Activated CD4-positive, CD25-positive, alpha-beta regulatory T cell (primary cell): Measurements from ENCODE around the gene SLC22A1.
"Not testable (repeated sequence)": the region's sequence is repeated elsewhere in the genome, so short reads cannot be mapped to it uniquely, and the experiment has no call there.

Source experiments
- DNase-seq, 4 experiments: peaks; one replicate each; lab custom pipeline; 2025; lab: John Stamatoyannopoulos, UW

The SLC22A1 gene

GRCh38 chr6:160138839-160139419 lies 17.3 kb downstream of the SLC22A1 start:
- DNase-seq: no peak

GRCh38 chr6:160139420-160139851 lies 17.8 kb downstream of the SLC22A1 start:
- DNase-seq: no peak

GRCh38 chr6:160140493-160140892 lies 18.9 kb downstream of the SLC22A1 start:
- DNase-seq: not testable (repeated sequence)

GRCh38 chr6:160141001-160141726 lies 19.5 kb downstream of the SLC22A1 start:
- DNase-seq: no peak

- DNase-seq: no peak
Observed at GRCh38 chr6:160142115-160142715, 20.6 kb downstream of the SLC22A1 start.

GRCh38 chr6:160146454-160147145 lies 25.0 kb downstream of the SLC22A1 start:
- no peak for DNase-seq

GRCh38 chr6:160147146-160147536 lies 25.5 kb downstream of the SLC22A1 start:
- no peak for DNase-seq

GRCh38 chr6:160154471-160154870 lies 32.9 kb downstream of the SLC22A1 start:
- DNase-seq: no peak

GRCh38 chr6:160156842-160157241 lies 35.2 kb downstream of the SLC22A1 start:
- no peak for DNase-seq

GRCh38 chr6:160160450-160160849 lies 38.8 kb downstream of the SLC22A1 start:
- no peak for DNase-seq

GRCh38 chr6:160160929-160161646 lies 39.5 kb downstream of the SLC22A1 start:
- no peak for DNase-seq

GRCh38 chr6:160161647-160161986 lies 40.0 kb downstream of the SLC22A1 start:
- no peak for DNase-seq

GRCh38 chr6:160162030-160162566 lies 40.5 kb downstream of the SLC22A1 start:
- DNase-seq: no peak

- no peak for DNase-seq
Observed at GRCh38 chr6:160163425-160163824, 41.8 kb downstream of the SLC22A1 start.

GRCh38 chr6:160163912-160164311 lies 42.3 kb downstream of the SLC22A1 start:
- no peak for DNase-seq

GRCh38 chr6:160165928-160166327 lies 44.3 kb downstream of the SLC22A1 start:
- not testable (repeated sequence) for DNase-seq

GRCh38 chr6:160167604-160168399 lies 46.2 kb downstream of the SLC22A1 start:
- no peak for DNase-seq

GRCh38 chr6:160170018-160170680 lies 48.5 kb downstream of the SLC22A1 start:
- no peak for DNase-seq

GRCh38 chr6:160172704-160173103 lies 51.1 kb downstream of the SLC22A1 start:
- DNase-seq: no peak

- no peak for DNase-seq
Observed at GRCh38 chr6:160173806-160174527, 52.4 kb downstream of the SLC22A1 start.
